ENCODE results near the gene PIM2. TPM values are rescaled to one million over a fixed set of nuclear protein-coding genes. Genes with fewer than 3 reads are reported as not detected.

Gene PIM2
- total RNA-seq (ENCODE audit: unreplicated experiment) = 16.5 TPM
- long read RNA-seq, transcript PIM2-201 (6 exons, 2,075 nt) = major isoform, 11 of 13 reads
- long read RNA-seq, partial matches to known transcripts = 0 of 13 reads
- long read RNA-seq, other reads (novel, unspliced or antisense) = 1 of 13 reads

DNA sequence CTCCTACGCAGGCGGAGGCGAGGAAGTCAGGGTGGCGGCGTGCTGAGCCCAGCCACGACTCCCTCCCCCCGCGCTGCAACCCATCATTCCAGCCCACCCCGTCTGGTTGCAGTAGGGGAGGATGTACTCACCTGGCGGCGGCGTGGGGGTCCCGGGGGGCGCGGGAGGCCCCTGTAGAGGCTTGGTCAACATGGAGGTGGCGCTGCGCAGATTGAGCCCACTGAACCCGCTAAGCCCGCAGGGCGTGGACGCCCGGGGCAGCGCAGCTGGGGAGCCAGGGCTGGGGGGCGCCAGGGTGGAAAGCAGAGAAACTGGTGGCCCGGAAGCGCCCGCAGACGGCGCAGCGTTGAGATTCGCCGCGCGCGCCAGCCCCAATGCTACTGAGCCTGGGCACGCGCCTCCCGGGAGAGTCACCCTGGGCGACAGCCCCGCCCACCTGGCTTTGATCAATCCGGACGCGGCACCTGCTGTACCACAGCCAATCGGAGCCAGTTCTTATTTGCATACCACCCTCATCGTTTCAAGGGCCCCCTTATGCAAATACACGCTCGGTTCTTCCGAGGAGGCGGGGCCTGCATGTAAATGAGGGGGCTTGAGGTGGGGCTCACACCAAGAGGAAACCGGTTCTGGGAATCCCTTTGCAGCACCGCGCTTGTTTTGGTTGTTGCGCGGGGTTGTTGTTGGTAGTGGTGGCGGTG, at the start of gene PIM2:
Gene PIM2 (minus strand): TSS at position 382 of the 698 bp plus-strand sequence. CDS start 190 bp downstream, at position 192.
- TF ChIP-seq, protein P1, sequence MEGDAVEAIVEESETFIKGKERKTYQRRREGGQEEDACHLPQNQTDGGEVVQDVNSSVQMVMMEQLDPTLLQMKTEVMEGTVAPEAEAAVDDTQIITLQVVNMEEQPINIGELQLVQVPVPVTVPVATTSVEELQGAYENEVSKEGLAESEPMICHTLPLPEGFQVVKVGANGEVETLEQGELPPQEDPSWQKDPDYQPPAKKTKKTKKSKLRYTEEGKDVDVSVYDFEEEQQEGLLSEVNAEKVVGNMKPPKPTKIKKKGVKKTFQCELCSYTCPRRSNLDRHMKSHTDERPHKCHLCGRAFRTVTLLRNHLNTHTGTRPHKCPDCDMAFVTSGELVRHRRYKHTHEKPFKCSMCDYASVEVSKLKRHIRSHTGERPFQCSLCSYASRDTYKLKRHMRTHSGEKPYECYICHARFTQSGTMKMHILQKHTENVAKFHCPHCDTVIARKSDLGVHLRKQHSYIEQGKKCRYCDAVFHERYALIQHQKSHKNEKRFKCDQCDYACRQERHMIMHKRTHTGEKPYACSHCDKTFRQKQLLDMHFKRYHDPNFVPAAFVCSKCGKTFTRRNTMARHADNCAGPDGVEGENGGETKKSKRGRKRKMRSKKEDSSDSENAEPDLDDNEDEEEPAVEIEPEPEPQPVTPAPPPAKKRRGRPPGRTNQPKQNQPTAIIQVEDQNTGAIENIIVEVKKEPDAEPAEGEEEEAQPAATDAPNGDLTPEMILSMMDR (IDR thresholded peaks at IDR 0.05; ENCODE audit: partially characterized antibody, unreplicated experiment) = no peak
- H3K27me3 Mint-ChIP-seq (ENCODE audit: unreplicated experiment) = peaks cover 5% of the 10 kb centered on the region
- H3K27ac Mint-ChIP-seq (ENCODE audit: unreplicated experiment) = peak within 1 kb of the TSS; percentile 89
- no peaks in the 10 kb centered on the region for H3K36me3 Mint-ChIP-seq (ENCODE audit: unreplicated experiment)
- H3K4me1 Mint-ChIP-seq (ENCODE audit: low read depth, unreplicated experiment) = peaks cover 15% of the 10 kb centered on the region
- H3K9me3 Mint-ChIP-seq (ENCODE audit: unreplicated experiment) = peaks cover 5% of the 10 kb centered on the region
- H3K4me3 Mint-ChIP-seq (ENCODE audit: unreplicated experiment) = peak within 1 kb of the TSS; percentile 89
- DNase-seq = peak; percentile 89

DNA sequence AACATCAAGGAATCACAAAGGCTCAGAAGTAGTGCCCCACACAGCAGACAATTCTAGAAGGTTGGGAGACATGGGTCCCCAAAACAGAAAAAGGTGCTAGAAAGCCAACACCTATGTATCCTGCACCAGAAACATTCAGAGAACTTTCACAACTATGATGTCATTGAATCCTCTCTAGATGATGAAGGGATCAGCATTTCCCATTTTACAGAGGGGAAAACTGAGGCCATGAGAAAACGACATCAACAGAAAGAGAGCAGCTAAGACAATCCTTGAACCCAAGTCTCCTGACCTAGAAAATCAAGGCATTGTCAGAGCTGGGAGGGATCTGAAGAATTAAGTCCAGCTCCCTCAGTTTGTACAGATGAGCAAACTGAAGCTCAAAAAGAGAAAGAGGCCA, 49.6 kb upstream of the PIM2 start:
- H3K27ac Mint-ChIP-seq (ENCODE audit: unreplicated experiment) = no peak overlapping the region
- H3K4me3 Mint-ChIP-seq (ENCODE audit: unreplicated experiment) = no peak overlapping the region
- TF ChIP-seq, protein P1 (IDR thresholded peaks at IDR 0.05; ENCODE audit: partially characterized antibody, unreplicated experiment) = no peak
- H3K36me3 Mint-ChIP-seq (ENCODE audit: unreplicated experiment) = no peaks in the 10 kb centered on the region
- H3K4me1 Mint-ChIP-seq (ENCODE audit: low read depth, unreplicated experiment) = peaks cover 9% of the 10 kb centered on the region
- peaks cover 5% of the 10 kb centered on the region for H3K27me3 Mint-ChIP-seq (ENCODE audit: unreplicated experiment)
- no peak for DNase-seq
- H3K9me3 Mint-ChIP-seq (ENCODE audit: unreplicated experiment) = peaks cover 3% of the 10 kb centered on the region

DNA sequence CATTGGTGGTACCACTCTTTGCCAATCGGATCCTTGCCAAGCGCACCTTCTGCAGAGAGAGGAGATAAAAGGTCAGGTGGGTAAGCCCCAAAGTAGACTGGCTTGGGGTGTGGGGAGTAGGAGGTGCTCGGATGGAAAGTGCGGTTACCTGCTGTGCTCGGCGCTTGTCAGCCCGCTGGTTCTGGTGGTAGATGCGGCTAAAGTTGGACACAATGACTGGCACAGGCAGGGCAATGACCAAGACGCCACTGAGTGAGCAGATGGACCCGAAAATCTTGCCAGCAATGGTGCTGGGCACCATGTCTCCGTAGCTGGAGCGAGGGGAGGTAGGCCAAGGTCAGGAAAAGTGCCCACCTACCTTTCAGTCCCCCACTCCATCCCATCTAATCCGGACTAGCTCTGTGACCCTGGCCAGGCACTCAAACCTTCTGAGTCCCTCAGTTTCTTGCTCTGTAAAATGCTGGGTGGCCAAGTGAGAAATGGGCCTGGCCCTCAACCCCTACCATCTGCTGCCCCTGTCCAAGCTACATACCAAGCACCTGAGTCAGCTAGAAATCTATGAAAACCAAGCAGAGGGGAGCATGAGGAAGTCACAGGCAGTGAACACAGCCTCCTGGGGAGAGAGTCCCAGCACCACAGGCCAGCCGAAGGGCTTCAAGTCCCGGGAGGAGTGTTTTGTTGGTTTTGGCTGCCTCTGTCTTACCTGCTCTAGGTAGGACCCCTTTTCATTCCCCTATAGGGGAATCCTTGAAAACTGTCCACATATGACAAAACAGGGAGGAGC, 48.2 kb upstream of the PIM2 start:
- Mint-ChIP-seq H3K4me1 (ENCODE audit: low read depth, unreplicated experiment) (no peaks in the 10 kb centered on the region), H3K27ac (ENCODE audit: unreplicated experiment) (no peak overlapping the region), H3K4me3 (ENCODE audit: unreplicated experiment) (no peak overlapping the region), H3K36me3 (ENCODE audit: unreplicated experiment) (no peaks in the 10 kb centered on the region), H3K27me3 (ENCODE audit: unreplicated experiment) (no peaks in the 10 kb centered on the region), H3K9me3 (ENCODE audit: unreplicated experiment) (no peaks in the 10 kb centered on the region)
- no peak for DNase-seq
- TF ChIP-seq, protein P1 (IDR thresholded peaks at IDR 0.05; ENCODE audit: partially characterized antibody, unreplicated experiment) = no peak

DNA sequence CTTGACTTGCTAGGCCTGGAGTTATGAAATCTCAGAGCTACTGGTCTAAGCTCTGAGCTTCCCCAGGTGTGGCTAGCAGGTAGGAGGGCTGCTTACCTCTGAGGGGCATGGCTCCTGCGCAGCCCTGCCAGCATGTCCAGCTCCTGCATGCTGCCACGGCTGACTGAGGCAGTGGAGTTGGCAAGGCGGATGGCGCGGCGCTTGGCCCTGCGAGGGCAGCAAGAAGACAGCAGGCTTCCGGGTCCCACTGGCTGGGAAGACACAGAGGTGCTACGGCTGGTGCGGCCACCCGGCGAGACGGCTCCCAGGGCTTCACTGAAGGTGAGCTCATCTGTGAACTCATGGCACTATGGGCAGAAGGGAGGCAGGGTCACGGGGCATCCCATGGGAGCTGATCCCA, 47.1 kb upstream of the PIM2 start:
- Mint-ChIP-seq H3K27me3 (ENCODE audit: unreplicated experiment) (no peaks in the 10 kb centered on the region), H3K9me3 (ENCODE audit: unreplicated experiment) (no peaks in the 10 kb centered on the region), H3K36me3 (ENCODE audit: unreplicated experiment) (no peaks in the 10 kb centered on the region), H3K27ac (ENCODE audit: unreplicated experiment) (no peak overlapping the region), H3K4me3 (ENCODE audit: unreplicated experiment) (no peak overlapping the region), H3K4me1 (ENCODE audit: low read depth, unreplicated experiment) (peaks cover 5% of the 10 kb centered on the region)
- no peak for DNase-seq
- TF ChIP-seq, protein P1 (IDR thresholded peaks at IDR 0.05; ENCODE audit: partially characterized antibody, unreplicated experiment) = no peak
